GM10847 (cell line): ENCODE measurements around the gene OR6S1.
A peak's percentile ranks its signal among the peaks of the same experiment; 100 is the strongest.

Experiments
- POLR2A ChIP-seq: IDR thresholded peaks from 2 replicates; pipeline ENCODE4 v1.6.1; 2011; ENCODE audit not compliant: insufficient read length; ENCODE audit errors: extremely low read depth

Gene OR6S1

GRCh38 chr14:20641591-20641990 lies at the start of gene OR6S1:
TSS of gene OR6S1 (minus strand) at chr14:20641691. CDS start at chr14:20641691, 0 bp downstream.
- no peak for TF ChIP-seq POLR2A

GRCh38 chr14:20690848-20691640 lies 49.6 kb upstream of the OR6S1 start:
- TF ChIP-seq POLR2A = no peak

- no peak for TF ChIP-seq POLR2A
These were observed 46.8 kb upstream of the OR6S1 start, which contains the start of gene ANG for GRCh38 chr14:20688167-20688839. TSS of gene ANG (plus strand) at chr14:20688764. CDS start at chr14:20693565, 4,801 bp downstream.

GRCh38 chr14:20687362-20688166 lies 46.1 kb upstream of the OR6S1 start:
- no peak for TF ChIP-seq POLR2A

- TF ChIP-seq POLR2A = no peak
These were observed 45.1 kb upstream of the OR6S1 start for GRCh38 chr14:20686386-20687143.

- no peak for TF ChIP-seq POLR2A
These were observed 43.4 kb upstream of the OR6S1 start for GRCh38 chr14:20684662-20685456.

- peak; percentile 27 for TF ChIP-seq POLR2A
These were observed 42.6 kb upstream of the OR6S1 start, which contains the start of gene RNASE4 for GRCh38 chr14:20683891-20684661. TSS of gene RNASE4 (plus strand) at chr14:20684560. CDS start at chr14:20699372, 14,812 bp downstream.

GRCh38 chr14:20683125-20683890 lies 41.8 kb upstream of the OR6S1 start:
- TF ChIP-seq POLR2A = no peak

- TF ChIP-seq POLR2A = peak; percentile 79
These were observed 41.1 kb upstream of the OR6S1 start for GRCh38 chr14:20682435-20683124.

- peak; percentile 5 for TF ChIP-seq POLR2A
These were observed 40.6 kb upstream of the OR6S1 start for GRCh38 chr14:20682127-20682434.

- TF ChIP-seq POLR2A = no peak
These were observed 40.0 kb upstream of the OR6S1 start for GRCh38 chr14:20681348-20682126.
